ENCODE measurements around the gene CACNA2D3. TPM values are rescaled to one million over a fixed set of nuclear protein-coding genes. Genes with fewer than 3 reads are reported as not detected.

Gene CACNA2D3
- total and polyA plus RNA-seq, 2 experiments from 2014 or later, result 1.1 to 2.5 TPM

DNA sequence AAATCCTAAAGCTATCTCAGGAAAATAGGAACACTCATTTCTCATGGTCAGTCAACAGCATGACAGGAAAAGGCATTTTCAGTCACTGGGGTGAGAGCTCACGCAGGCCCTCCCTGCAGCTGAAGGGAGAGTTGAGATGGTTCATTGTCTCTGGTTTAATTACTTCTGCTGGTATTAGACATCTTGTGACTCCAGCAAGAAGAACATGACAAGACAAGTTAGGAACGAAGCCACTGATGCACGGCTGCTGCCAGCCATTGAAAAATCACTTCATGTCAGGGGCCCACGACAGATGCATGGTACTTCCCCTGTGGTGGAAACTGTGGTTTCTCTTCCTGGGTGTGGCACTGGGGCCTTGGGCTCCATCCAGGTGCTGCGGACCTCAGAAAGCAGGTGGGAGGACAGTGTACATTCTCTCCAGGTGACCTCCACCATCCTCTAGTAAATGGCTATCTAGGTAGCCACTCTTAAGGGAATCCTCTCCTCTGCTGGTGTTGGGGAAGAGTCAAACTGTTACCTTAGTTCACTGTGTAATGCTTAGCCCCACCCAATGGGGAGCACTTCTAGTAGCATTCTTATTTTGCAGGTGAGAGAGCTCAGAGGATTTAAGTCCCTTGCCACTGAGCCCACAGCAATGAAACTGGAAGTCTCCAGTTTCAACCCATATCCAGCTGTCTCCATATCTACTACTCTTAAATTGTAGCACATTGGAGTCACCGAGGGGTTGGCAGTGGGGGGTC, 531.3 kb downstream of the CACNA2D3 start:
- Histone ChIP-seq H3K4me2 (no peak overlapping the region), H3K9me2 (replicated peaks; ENCODE audit: insufficient read depth) (no peaks in the 10 kb centered on the region), H3K9me3 (ENCODE audit: low read depth) (no peaks in the 10 kb centered on the region), H3K4me3 (no peak overlapping the region), H3K79me2 (no peaks in the 10 kb centered on the region), H3K27ac (no peak overlapping the region), H3K36me3 (replicated peaks; ENCODE audit: insufficient read depth, low read depth) (no peaks in the 10 kb centered on the region), H3K4me1 (ENCODE audit: insufficient read depth) (no peaks in the 10 kb centered on the region), H3K27me3 (no peaks in the 10 kb centered on the region), H4K20me1 (ENCODE audit: insufficient read depth, poor library complexity, severe bottlenecking) (no peaks in the 10 kb centered on the region), H2AFZ (no peak overlapping the region)
- no peak for DNase-seq (ENCODE audit: low spot score)
- 86% methylated on average over 6 of the region's 6 CpGs for WGBS (ENCODE audit: low lambda C conversion rate, missing lambda C conversion rate)
- TF ChIP-seq, protein P1, sequence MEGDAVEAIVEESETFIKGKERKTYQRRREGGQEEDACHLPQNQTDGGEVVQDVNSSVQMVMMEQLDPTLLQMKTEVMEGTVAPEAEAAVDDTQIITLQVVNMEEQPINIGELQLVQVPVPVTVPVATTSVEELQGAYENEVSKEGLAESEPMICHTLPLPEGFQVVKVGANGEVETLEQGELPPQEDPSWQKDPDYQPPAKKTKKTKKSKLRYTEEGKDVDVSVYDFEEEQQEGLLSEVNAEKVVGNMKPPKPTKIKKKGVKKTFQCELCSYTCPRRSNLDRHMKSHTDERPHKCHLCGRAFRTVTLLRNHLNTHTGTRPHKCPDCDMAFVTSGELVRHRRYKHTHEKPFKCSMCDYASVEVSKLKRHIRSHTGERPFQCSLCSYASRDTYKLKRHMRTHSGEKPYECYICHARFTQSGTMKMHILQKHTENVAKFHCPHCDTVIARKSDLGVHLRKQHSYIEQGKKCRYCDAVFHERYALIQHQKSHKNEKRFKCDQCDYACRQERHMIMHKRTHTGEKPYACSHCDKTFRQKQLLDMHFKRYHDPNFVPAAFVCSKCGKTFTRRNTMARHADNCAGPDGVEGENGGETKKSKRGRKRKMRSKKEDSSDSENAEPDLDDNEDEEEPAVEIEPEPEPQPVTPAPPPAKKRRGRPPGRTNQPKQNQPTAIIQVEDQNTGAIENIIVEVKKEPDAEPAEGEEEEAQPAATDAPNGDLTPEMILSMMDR (IDR thresholded peaks at IDR 0.05; ENCODE audit: poor library complexity), result no peak
- TF ChIP-seq EZH2phosphoT487 (IDR thresholded peaks at IDR 0.05; ENCODE audit: low read depth, severe bottlenecking, unreplicated experiment) (no peak), EZH2 (IDR thresholded peaks at IDR 0.05; ENCODE audit: borderline replicate concordance) (no peak)

DNA sequence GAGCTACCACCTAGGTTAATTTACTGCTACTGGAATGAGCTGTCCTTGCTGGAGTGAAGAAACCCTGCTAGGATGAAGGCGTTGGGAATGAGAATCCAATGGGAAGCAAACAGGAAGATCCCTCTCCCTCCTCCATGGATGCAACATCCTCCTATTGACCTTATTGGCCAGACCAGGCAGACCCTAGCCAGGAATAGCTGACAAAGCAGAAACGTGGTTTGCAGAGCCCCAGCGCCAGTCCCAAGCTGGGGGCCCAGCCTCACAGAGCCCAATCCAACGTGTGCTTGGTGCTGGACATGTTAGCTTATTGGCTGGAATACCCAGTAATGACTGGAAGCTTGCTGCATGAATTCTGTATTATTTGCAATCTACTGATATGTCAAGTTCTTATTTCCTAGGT, 532.4 kb downstream of the CACNA2D3 start:
- Histone ChIP-seq H3K9me3 (ENCODE audit: low read depth) (no peaks in the 10 kb centered on the region), H3K4me3 (no peak overlapping the region), H2AFZ (no peak overlapping the region), H3K27ac (no peak overlapping the region), H3K36me3 (replicated peaks; ENCODE audit: insufficient read depth, low read depth) (no peaks in the 10 kb centered on the region), H3K4me2 (no peak overlapping the region), H4K20me1 (ENCODE audit: insufficient read depth, poor library complexity, severe bottlenecking) (no peaks in the 10 kb centered on the region), H3K79me2 (no peaks in the 10 kb centered on the region), H3K9me2 (replicated peaks; ENCODE audit: insufficient read depth) (no peaks in the 10 kb centered on the region), H3K4me1 (ENCODE audit: insufficient read depth) (no peaks in the 10 kb centered on the region), H3K27me3 (no peaks in the 10 kb centered on the region)
- no peak for DNase-seq (ENCODE audit: low spot score)
- 91% methylated on average over 4 of the region's 4 CpGs for WGBS (ENCODE audit: low lambda C conversion rate, missing lambda C conversion rate)
- TF ChIP-seq EZH2phosphoT487 (IDR thresholded peaks at IDR 0.05; ENCODE audit: low read depth, severe bottlenecking, unreplicated experiment), result no peak
- TF ChIP-seq EZH2 (IDR thresholded peaks at IDR 0.05; ENCODE audit: borderline replicate concordance), result no peak
- TF ChIP-seq, protein P1 (IDR thresholded peaks at IDR 0.05; ENCODE audit: poor library complexity), result no peak

- H3K4me3 ChIP-seq, result no peak overlapping the region
- H3K4me1 ChIP-seq (ENCODE audit: insufficient read depth), result peaks cover 11% of the 10 kb centered on the region
- DNase-seq (ENCODE audit: low spot score), result no peak
- no peak for TF ChIP-seq EZH2 (IDR thresholded peaks at IDR 0.05; ENCODE audit: borderline replicate concordance)
- TF ChIP-seq EZH2phosphoT487 (IDR thresholded peaks at IDR 0.05; ENCODE audit: low read depth, severe bottlenecking, unreplicated experiment), result no peak
- TF ChIP-seq, protein P1 (IDR thresholded peaks at IDR 0.05; ENCODE audit: poor library complexity), result no peak
- no peak overlapping the region for H2AFZ ChIP-seq
- no peaks in the 10 kb centered on the region for H3K9me3 ChIP-seq (ENCODE audit: low read depth)
- no peaks in the 10 kb centered on the region for H4K20me1 ChIP-seq (ENCODE audit: insufficient read depth, poor library complexity, severe bottlenecking)
- H3K79me2 ChIP-seq, result no peaks in the 10 kb centered on the region
- H3K27ac ChIP-seq, result no peak overlapping the region
- WGBS (ENCODE audit: low lambda C conversion rate, missing lambda C conversion rate), result 88% methylated on average over 3 of the region's 3 CpGs
- H3K27me3 ChIP-seq, result no peaks in the 10 kb centered on the region
- H3K9me2 ChIP-seq (replicated peaks; ENCODE audit: insufficient read depth), result no peaks in the 10 kb centered on the region
- H3K4me2 ChIP-seq, result no peak overlapping the region
- no peaks in the 10 kb centered on the region for H3K36me3 ChIP-seq (replicated peaks; ENCODE audit: insufficient read depth, low read depth)
These were observed 537.0 kb downstream of the CACNA2D3 start for GRCh38 chr3:54659347-54659746.

Measured in hepatocyte (in vitro differentiated cells).